ENCODE measurements around the gene CHIT1. TPM values are rescaled to one million over a fixed set of nuclear protein-coding genes. Genes with fewer than 3 reads are reported as not detected.
"Not testable (repeated sequence)": the region's sequence is repeated elsewhere in the genome, so short reads cannot be mapped to it uniquely, and the experiment has no call there.

The CHIT1 gene
- total and polyA plus RNA-seq, 2 of the 8 experiments (the other 6 are each of a cell fraction or from before 2014, with no cell fraction given), result not detected

GRCh38 chr1:203263496-203263895 lies 34.0 kb upstream of the CHIT1 start (continued):
- TF ChIP-seq RNF2 (IDR thresholded peaks at IDR 0.05; ENCODE audit: borderline replicate concordance, low read depth, low read length, missing control alignments, poor library complexity, severe bottlenecking), result no peak
- TF ChIP-seq SP1 (IDR thresholded peaks at IDR 0.05; ENCODE audit: low read depth, low read length), result no peak
- no peak for TF ChIP-seq MAFK (IDR thresholded peaks at IDR 0.05; ENCODE audit: low read depth, low read length)

GRCh38 chr1:203256636-203257035 lies 27.2 kb upstream of the CHIT1 start:
- H3K9ac ChIP-seq (replicated peaks in 1 of 4; ENCODE audit: extremely low read depth in 1 of 4, low read depth in 3 of 4, low read length in 3 of 4); H4K5ac ChIP-seq (ENCODE audit: insufficient read length, low read depth, low read length); H2AK5ac ChIP-seq (ENCODE audit: low read depth, low read length); H4K91ac ChIP-seq (replicated peaks; ENCODE audit: insufficient read length, low read length); H2BK20ac ChIP-seq (ENCODE audit: low read length); H4K8ac ChIP-seq (ENCODE audit: extremely low read depth, insufficient read depth, low read length); H3K27me3 ChIP-seq (replicated peaks in 1 of 4; ENCODE audit: control insufficient read depth in 3 of 4, extremely low read depth in 1 of 4, insufficient read depth in 3 of 4, low read length in 3 of 4); H4K20me1 ChIP-seq (replicated peaks in 1 of 2; ENCODE audit: control insufficient read depth in 1 of 2, insufficient read depth in 2 of 2, low read length in 2 of 2); H3K4me2 ChIP-seq (ENCODE audit: insufficient read depth in 1 of 2, low read depth in 2 of 2, low read length in 2 of 2); H3K56ac ChIP-seq (replicated peaks; ENCODE audit: insufficient read length, low read depth, low read length); H3K18ac ChIP-seq (ENCODE audit: extremely low read depth, low read length); H2AFZ ChIP-seq (ENCODE audit: low read length); H3K23me2 ChIP-seq (ENCODE audit: low read depth, low read length); H3K4ac ChIP-seq (replicated peaks; ENCODE audit: insufficient read length, low read depth, low read length); H3K4me1 ChIP-seq (replicated peaks in 1 of 4; ENCODE audit: control insufficient read depth in 3 of 4, insufficient read depth in 4 of 4, low read length in 3 of 4); H3K27ac ChIP-seq (ENCODE audit: low read depth, low read length); H3K36me3 ChIP-seq (ENCODE audit: control insufficient read depth in 2 of 4, insufficient read depth in 4 of 4, low read length in 3 of 4); FAIRE-seq; DNase-seq (ENCODE audit: low read depth in 1 of 2, low spot score in 2 of 2); H2BK120ac ChIP-seq (replicated peaks; ENCODE audit: low read depth, low read length); H3K4me3 ChIP-seq (ENCODE audit: extremely low read depth in 1 of 4, insufficient read depth in 2 of 4, low read depth in 3 of 4, low read length in 4 of 4); POLR2A ChIA-PET (ENCODE audit: partially characterized antibody); H3K79me2 ChIP-seq (ENCODE audit: control insufficient read depth in 1 of 2, insufficient read depth in 2 of 2, low read length in 2 of 2); H3K14ac ChIP-seq (ENCODE audit: insufficient read length); H2BK15ac ChIP-seq (ENCODE audit: low read length); H3K79me1 ChIP-seq (ENCODE audit: low read depth, low read length); H2BK12ac ChIP-seq (ENCODE audit: low read depth, low read length); H3K23ac ChIP-seq (ENCODE audit: insufficient read length); H2BK5ac ChIP-seq (ENCODE audit: low read depth, low read length): not testable (repeated sequence)
- peaks cover 11 to 12% of the 10 kb centered on the region in 2 experiments; a peak in 3 of 4 replicates for H3K9me3 ChIP-seq (ENCODE audit: insufficient read depth in 2 of 2, low read depth in 1 of 2, low read length in 1 of 2)
- CTCF ChIA-PET (ENCODE audit: partially characterized antibody), result interaction anchor here (1.9 kb wide), 1 partner anchor 11 kb away, joined by 6 read pairs; no protein-coding TSS in a partner anchor
- WGBS, 2 experiments (ENCODE audit: extremely low coverage in 1 of 2, insufficient coverage in 1 of 2, insufficient read length in 1 of 2, insufficient replicate concordance in 2 of 2, low coverage in 1 of 2, low lambda C conversion rate in 2 of 2, missing lambda C conversion rate in 1 of 2), result 88% methylated on average over 9 of the region's 9 CpGs; no CpG with 5 or more reads in 1 of the 2 experiments

Data from H1 (cell line).